GM12878 (cell line): Measurements from ENCODE around the gene BIRC7. TPM values are rescaled to one million over a fixed set of nuclear protein-coding genes. Genes with fewer than 3 reads are reported as not detected.

Experiments
- ATAC-seq: fragments of 200-7000 bp; cut with Tn5 transposase; 3 replicates; pipeline ENCODE4 v1.9.1; 2020; ENCODE audit warnings: mild to moderate bottlenecking, moderate library complexity
- BruUV-seq: library from RNA; stranded (reverse); fragments of 400-500 nt; replicated peaks from 2 replicates; lab custom pipeline; 2021; lab: Mats Ljungman, UMichigan
- CTCF ChIA-PET: fragments of 300-600 bp; sonication (Branson Sonifier 250); formaldehyde crosslinking; extraction: SDS; loops from one replicate; lab custom pipeline; 2021; ENCODE audit warnings: inconsistent platforms; lab: Yijun Ruan, JAX
- POLR2A ChIA-PET: fragments of 350-600 bp; formaldehyde crosslinking; extraction: SDS; loops from one replicate; lab custom pipeline; 2021; ENCODE audit warnings: inconsistent platforms; lab: Charles Lee
- RAD21 ChIA-PET: fragments of 300-600 bp; sonication (Branson Sonifier 250); formaldehyde crosslinking; loops from one replicate; lab custom pipeline; 2023; ENCODE audit warnings: antibody characterized with exemption; ENCODE audit not compliant: unreplicated experiment; lab: Charles Lee
- SMC1A ChIA-PET: fragments of 300-600 bp; sonication (Branson Sonifier 250); formaldehyde crosslinking; loops from one replicate; lab custom pipeline; 2023; ENCODE audit not compliant: unreplicated experiment, uncharacterized antibody; lab: Charles Lee
- DNase-seq: peaks from one replicate; pipeline ENCODE4 v3.0.0-alpha.2; 2011; ENCODE audit warnings: low read depth, low spot score
- FAIRE-seq: peaks from 3 replicates; lab custom pipeline; 2011; peaks lifted over from hg19 to GRCh38; lab: Jason Lieb, UNC
- H2AFZ ChIP-seq: 2 replicates; pipeline ENCODE4 v1.6.0; 2011; ENCODE audit warnings: low read depth, low read length, control low read depth; ENCODE audit not compliant: control insufficient read depth
- H3K27ac ChIP-seq: 2 replicates; pipeline ENCODE4 v1.5.1; 2011; ENCODE audit warnings: control low read depth; ENCODE audit not compliant: control insufficient read depth, insufficient read depth
- H3K27me3 ChIP-seq, 2 experiments: replicated peaks in 1 of 2; 2 replicates each; pipeline versions ENCODE4 v1.6.0 to v1.6.1; 2011; ENCODE audit warnings: low read length in 1 of 2; ENCODE audit not compliant: control insufficient read depth in 2 of 2, insufficient read depth in 2 of 2
- H3K36me3 ChIP-seq, 2 experiments: 2 replicates each; pipeline ENCODE4 v1.5.1; 2011; ENCODE audit warnings: low read length in 1 of 2; ENCODE audit not compliant: control insufficient read depth in 2 of 2, insufficient read depth in 2 of 2
- H3K4me1 ChIP-seq: 2 replicates; pipeline ENCODE4 v1.6.1; 2011; ENCODE audit warnings: mild to moderate bottlenecking, low read length, moderate library complexity, mixed read lengths; ENCODE audit not compliant: control insufficient read depth, insufficient read depth
- H3K4me2 ChIP-seq: 2 replicates; pipeline ENCODE4 v1.6.0; 2011; ENCODE audit warnings: control low read depth; ENCODE audit not compliant: control insufficient read depth, insufficient read depth
- H3K4me3 ChIP-seq: fragments of 200-600 bp; sonication (generic); 2 replicates; pipeline ENCODE4 v1.5.1; 2016
- H3K79me2 ChIP-seq: 2 replicates; pipeline ENCODE4 v1.6.0; 2011; ENCODE audit warnings: low read length; ENCODE audit not compliant: control insufficient read depth, insufficient read depth
- H3K9ac ChIP-seq: 2 replicates; pipeline ENCODE4 v1.8.0; 2011; ENCODE audit warnings: low read length, control low read depth, mixed read lengths; ENCODE audit not compliant: control insufficient read depth, insufficient read depth
- H3K9me3 ChIP-seq: replicated peaks from 3 replicates; pipeline ENCODE4 v1.5.1; 2011; ENCODE audit warnings: mild to moderate bottlenecking, low read length; ENCODE audit not compliant: control insufficient read depth, insufficient read depth
- H4K20me1 ChIP-seq: 2 replicates; pipeline ENCODE4 v1.6.0; 2011; ENCODE audit not compliant: control insufficient read depth, insufficient read depth
- BCLAF1 ChIP-seq: fragments of 450-650 bp; IDR thresholded peaks from 2 replicates; pipeline ENCODE4 v1.6.1; 2017; ENCODE audit warnings: antibody characterized with exemption, mild to moderate bottlenecking, moderate library complexity
- E2F8 ChIP-seq: fragments of 450-650 bp; IDR thresholded peaks from 2 replicates; pipeline ENCODE4 v1.6.1; 2018; ENCODE audit warnings: mild to moderate bottlenecking, low read depth, moderate library complexity; ENCODE audit not compliant: partially characterized antibody
- FOXK2 ChIP-seq: fragments of 450-650 bp; IDR thresholded peaks from 2 replicates; pipeline ENCODE4 v1.6.1; 2017; ENCODE audit warnings: mild to moderate bottlenecking, moderate library complexity
- PKNOX1 ChIP-seq: fragments of 450-650 bp; IDR thresholded peaks from 2 replicates; pipeline ENCODE4 v1.6.1; 2016; ENCODE audit warnings: mild to moderate bottlenecking
- RBBP5 ChIP-seq: fragments of 200-600 bp; sonication (generic); conservative IDR thresholded peaks from 2 replicates; pipeline ENCODE4 v1.6.1; 2016
- RUNX3 ChIP-seq: IDR thresholded peaks from 2 replicates; pipeline ENCODE4 v1.6.1; 2012; ENCODE audit warnings: low read length, inconsistent platforms
- TBL1XR1 ChIP-seq: IDR thresholded peaks from 2 replicates; pipeline ENCODE4 v1.6.1; 2012; ENCODE audit warnings: low read depth, low read length, improper control_type of control experiment
- USF2 ChIP-seq: IDR thresholded peaks from 2 replicates; pipeline ENCODE4 v1.6.1; 2011; ENCODE audit warnings: low read depth, low read length, improper control_type of control experiment, borderline replicate concordance
- YY1 ChIP-seq: IDR thresholded peaks from 2 replicates; pipeline ENCODE4 v1.6.1; 2011; ENCODE audit warnings: low read depth, mild to moderate bottlenecking, low read length
- ZNF384 ChIP-seq: IDR thresholded peaks from 2 replicates; pipeline ENCODE4 v1.6.1; 2012; ENCODE audit warnings: low read depth, mild to moderate bottlenecking, low read length, improper control_type of control experiment, borderline replicate concordance
- WGBS: methylation state at CpG from one replicate; pipeline ENCODE4 v1.1.6; 2016; ENCODE audit warnings: low lambda C conversion rate; ENCODE audit not compliant: insufficient replicate concordance, insufficient coverage; ENCODE audit errors: missing lambda C conversion rate; 5-methylcytosine and 5-hydroxymethylcytosine counted together
- in situ Hi-C: fragments of 300-500 bp; cut with MboI; formaldehyde crosslinking; loops from 9 replicates; pipeline ENCODE4 v1.14.3; 2018; ENCODE audit warnings: mixed read lengths
- intact Hi-C: fragments of 100-400 bp; cut with micrococcal nuclease; formaldehyde crosslinking; loops from one replicate; pipeline ENCODE4 v1.14.2; 2022; ENCODE audit not compliant: unreplicated experiment
- polyA plus RNA-seq, 11 experiments: library from polyadenylated mRNA; depleted of rRNA in 4 of 11; unstranded in 6 of 11; stranded (reverse) in 5 of 11; fragments of >200 nt; fragmentation: Nextera tagmentation in 4 of 11; fragmentation: Illumina TruSeq in 1 of 11; extraction: Ambion mirVana in 4 of 11; extraction: Trizol in 1 of 11; gene quantifications; 1 replicate in 1 of 11; 2 replicates in 10 of 11; pipeline versions ENCODE4 v1.2.1 to v1.2.3, GENCODE V29; 2011 to 2016; ENCODE audit warnings: inconsistent platforms in 2 of 11, missing spikeins in 2 of 11, low read depth in 1 of 11
- total RNA-seq, 4 experiments: library from RNA; depleted of rRNA in 3 of 4; stranded (reverse); fragments of >200 nt in 3 of 4; fragmentation: Illumina TruSeq in 1 of 4; extraction: Trizol in 1 of 4; gene quantifications; 2 replicates each; pipeline versions ENCODE4 v1.2.1 to v1.2.3, GENCODE V29; 2013 to 2021
- TF ChIP-seq, protein P1 (sequence below): fragments of 450-650 bp; IDR thresholded peaks from 2 replicates; pipeline ENCODE4 v1.6.1; 2014; ENCODE audit warnings: mild to moderate bottlenecking

BIRC7 gene
- total and polyA plus RNA-seq, 10 of the 15 experiments (the other 5 are each of a cell fraction or from before 2014, with no cell fraction given): 0.31 TPM; not detected in 9

DNA sequence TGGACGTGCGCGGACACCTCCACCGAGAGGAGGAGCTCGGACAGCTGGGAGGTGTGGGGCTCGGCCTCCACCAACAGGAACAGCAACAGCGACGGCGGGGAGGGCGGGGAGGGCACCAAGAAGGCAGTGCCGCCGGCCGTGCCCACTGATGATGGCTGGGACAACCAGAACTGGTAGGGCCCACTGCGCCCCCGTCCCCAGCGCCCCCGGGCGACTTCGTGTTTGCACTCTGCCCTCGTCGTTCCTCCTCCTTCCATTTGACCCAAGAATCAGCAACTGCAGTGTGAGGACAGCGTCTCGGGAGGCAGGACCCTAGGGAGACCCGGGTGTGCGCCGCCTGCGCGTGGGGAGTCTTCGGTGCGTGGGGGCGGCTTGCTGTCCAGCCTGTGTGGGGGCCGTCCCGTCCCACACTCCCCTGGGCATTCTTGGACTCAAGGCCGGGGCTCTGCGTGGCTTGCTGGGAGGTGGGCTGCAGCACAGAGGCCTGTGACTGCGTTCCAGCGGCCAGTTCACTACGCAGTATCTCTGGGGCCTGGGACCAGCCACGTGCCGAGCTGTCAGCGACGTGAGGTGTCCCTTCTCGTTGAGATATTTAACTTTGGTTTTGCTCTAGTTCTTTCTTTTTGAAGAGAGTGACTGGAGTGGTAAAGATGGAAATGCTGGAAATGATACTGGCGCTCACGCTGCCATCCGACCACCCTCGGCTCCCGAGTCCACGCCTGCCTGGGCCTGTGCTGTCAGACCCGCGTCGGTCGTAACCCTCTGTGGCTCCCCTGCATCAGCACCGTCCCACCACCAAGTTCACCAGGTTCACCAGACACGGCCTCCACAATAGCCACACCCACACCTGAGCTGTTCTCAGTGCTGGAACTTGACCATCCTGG, 52.2 kb downstream of the BIRC7 start:
- WGBS: 93% methylated on average over 55 of the region's 55 CpGs
- no peak overlapping the region for H3K9ac ChIP-seq
- RAD21 ChIA-PET: interaction anchor here (0.7 kb wide), 1 partner anchor 316 kb away, joined by 4 read pairs; no protein-coding TSS in a partner anchor
- TF ChIP-seq YY1 (no peak), RUNX3 (no peak), ZNF384 (no peak), FOXK2 (no peak), BCLAF1 (no peak), RBBP5 (no peak), TBL1XR1 (no peak), E2F8 (no peak), PKNOX1 (no peak), USF2 (no peak)
- TF ChIP-seq, protein P1, sequence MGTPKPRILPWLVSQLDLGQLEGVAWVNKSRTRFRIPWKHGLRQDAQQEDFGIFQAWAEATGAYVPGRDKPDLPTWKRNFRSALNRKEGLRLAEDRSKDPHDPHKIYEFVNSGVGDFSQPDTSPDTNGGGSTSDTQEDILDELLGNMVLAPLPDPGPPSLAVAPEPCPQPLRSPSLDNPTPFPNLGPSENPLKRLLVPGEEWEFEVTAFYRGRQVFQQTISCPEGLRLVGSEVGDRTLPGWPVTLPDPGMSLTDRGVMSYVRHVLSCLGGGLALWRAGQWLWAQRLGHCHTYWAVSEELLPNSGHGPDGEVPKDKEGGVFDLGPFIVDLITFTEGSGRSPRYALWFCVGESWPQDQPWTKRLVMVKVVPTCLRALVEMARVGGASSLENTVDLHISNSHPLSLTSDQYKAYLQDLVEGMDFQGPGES: no peak

More for the DNA sequence above, 52.2 kb downstream of the BIRC7 start:
- no peak overlapping the region for H3K4me3 ChIP-seq
- H2AFZ ChIP-seq: no peak overlapping the region
- no peaks in the 10 kb centered on the region for H4K20me1 ChIP-seq
- H3K36me3 ChIP-seq: peaks cover 2 to 11% of the 10 kb centered on the region in 2 experiments
- no peaks in the 10 kb centered on the region; a peak in 1 of 4 replicates for H3K27me3 ChIP-seq
- no peaks in the 10 kb centered on the region for H3K79me2 ChIP-seq
- TSS peak; percentile 52 for BruUV-seq
- POLR2A ChIA-PET: no interaction called here
- SMC1A ChIA-PET: interaction anchor here (0.6 kb wide), 1 partner anchor 64 kb away, joined by 3 read pairs; no protein-coding TSS in a partner anchor
- intact Hi-C loops (no loop called here), in situ Hi-C loops (no loop called here)
- DNase-seq (no peak), FAIRE-seq (no peak), ATAC-seq (no peak)
- CTCF ChIA-PET: interaction anchor here (1.8 kb wide), 1 partner anchor 64 kb away, joined by 6 read pairs; no protein-coding TSS in a partner anchor
- H3K9me3 ChIP-seq: no peaks in the 10 kb centered on the region
- no peaks in the 10 kb centered on the region for H3K4me1 ChIP-seq
- no peak overlapping the region for H3K4me2 ChIP-seq
- no peak overlapping the region for H3K27ac ChIP-seq
